OCI-M2 (cell line): ENCODE data around the gene VPS37C.

ENCODE experiments used
- DNase-seq: peaks from one replicate; lab custom pipeline; 2025; ENCODE audit not compliant: unreplicated experiment; lab: John Stamatoyannopoulos, UW

VPS37C gene

DNA sequence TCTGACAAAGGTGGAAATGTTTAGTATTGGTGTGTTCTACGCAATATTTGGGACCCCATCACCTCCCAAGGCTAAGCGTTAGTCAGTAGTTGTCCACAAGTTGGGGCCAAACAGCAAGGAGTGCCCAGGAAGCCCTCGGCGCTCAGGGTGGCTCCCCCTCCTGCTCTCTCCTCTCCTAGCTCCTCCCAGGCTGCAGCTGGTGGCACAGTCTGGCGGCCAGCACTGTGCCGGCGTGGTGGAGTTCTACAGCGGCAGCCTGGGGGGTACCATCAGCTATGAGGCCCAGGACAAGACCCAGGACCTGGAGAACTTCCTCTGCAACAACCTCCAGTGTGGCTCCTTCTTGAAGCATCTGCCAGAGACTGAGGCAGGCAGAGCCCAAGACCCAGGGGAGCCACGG is 42.2 kb downstream of the VPS37C start:
- DNase-seq: no peak

DNA sequence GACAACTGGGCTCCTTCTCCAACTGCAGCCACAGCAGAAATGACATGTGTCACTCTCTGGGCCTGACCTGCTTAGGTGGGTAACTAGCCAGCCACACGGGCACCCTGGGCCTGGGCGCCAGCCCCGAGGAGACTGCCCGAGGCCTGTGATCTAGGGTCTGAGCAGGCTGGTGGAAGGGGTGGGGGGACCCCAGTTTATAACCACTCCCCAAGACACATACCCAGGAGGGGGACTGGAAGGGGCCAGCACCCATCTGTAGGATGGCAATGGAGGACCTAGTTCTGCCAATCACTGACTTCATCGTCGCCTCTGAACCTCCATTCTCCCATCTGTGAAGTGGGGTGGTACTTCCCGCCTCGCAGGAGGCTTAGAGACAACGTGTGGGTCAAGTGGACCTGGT is 42.8 kb downstream of the VPS37C start:
- DNase-seq: no peak

DNA sequence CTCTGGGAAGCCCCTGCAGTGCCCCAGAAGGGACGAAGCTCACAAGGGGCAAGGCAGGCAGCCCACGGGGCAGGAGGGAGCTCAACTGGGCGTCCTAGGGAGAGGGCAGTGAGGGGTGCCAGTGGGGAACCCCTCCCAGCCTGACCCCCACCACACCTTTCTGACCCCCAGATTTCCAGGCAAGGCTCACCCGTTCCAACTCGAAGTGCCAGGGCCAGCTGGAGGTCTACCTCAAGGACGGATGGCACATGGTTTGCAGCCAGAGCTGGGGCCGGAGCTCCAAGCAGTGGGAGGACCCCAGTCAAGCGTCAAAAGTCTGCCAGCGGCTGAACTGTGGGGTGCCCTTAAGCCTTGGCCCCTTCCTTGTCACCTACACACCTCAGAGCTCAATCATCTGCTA is 43.2 kb downstream of the VPS37C start:
- DNase-seq: no peak

DNA sequence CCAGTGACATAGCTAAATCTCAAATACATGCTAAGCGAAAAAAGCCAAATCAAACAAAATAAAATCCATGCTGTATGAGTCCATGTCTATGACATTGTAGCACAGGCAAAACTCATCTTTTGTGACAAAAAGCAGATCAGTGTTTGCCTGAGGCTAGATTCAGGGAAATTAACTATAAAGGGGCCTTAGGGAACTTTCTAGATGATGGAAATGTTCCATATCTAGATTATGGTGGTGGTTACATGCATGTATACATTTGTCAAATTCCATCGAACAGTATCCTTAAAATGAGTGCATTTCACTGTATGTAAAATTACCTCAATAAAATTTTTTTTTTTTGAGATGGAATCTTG is 44.1 kb downstream of the VPS37C start:
- DNase-seq: no peak

DNA sequence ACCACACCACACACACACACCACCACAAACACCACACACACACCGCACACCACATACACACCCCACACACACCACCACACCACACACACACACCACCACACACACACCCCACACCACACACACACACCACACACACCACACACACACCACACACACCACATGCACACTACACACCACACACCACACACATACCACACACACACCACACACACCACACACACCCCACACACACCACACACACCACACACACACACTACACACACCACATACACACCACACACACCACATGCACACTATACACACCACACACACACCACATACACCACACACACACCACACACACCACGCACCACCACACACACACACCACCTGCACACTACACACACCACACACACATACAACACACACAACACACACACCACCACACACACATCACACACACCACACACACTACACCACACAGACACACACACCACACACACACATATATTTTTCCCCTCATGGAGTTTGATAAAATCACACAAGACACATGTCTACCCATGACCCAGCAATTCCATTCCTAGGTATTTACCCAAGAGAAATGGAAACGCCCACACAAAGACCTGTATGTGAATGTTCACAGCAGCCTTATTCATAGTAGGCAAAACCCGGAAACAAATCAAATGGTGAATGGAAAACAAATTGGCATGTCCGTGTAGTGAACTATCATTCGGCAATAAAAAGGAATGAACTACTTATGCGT is 44.6 kb downstream of the VPS37C start:
- DNase-seq: no peak

DNA sequence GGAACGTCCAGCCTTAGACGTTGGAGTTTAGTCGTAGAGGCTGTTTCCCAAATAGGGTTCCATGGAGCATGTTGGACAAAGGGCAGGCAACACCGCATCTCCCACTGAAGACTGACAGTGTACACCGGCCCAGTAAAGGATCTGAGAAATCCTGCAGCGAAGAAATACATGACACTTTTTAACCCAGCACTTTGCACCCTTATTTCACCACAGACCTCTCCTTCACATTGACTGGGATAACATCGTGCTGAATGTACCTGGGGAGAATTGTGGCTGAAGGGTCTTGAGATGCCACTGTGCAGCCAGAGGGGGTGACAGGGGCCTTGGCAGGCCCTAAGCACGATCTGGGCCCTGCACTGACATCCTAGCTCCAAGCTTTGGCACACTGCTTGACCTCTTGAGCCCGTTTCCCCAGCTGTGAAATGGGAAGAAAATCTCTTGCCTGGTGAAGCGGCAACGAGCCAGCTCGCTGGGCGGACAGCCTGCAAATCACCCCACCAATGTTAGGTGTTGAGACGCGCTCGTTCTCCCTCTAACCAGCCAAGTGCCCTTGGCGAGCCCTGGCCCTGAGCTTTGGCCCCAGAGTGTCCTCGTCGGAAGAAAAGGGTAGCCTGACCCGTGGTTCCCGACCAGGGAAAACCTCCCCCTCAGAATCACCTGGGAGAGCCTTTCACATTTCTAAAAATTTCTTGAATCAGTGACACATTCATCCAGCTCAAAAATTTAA is 45.6 kb downstream of the VPS37C start:
- DNase-seq: no peak

DNA sequence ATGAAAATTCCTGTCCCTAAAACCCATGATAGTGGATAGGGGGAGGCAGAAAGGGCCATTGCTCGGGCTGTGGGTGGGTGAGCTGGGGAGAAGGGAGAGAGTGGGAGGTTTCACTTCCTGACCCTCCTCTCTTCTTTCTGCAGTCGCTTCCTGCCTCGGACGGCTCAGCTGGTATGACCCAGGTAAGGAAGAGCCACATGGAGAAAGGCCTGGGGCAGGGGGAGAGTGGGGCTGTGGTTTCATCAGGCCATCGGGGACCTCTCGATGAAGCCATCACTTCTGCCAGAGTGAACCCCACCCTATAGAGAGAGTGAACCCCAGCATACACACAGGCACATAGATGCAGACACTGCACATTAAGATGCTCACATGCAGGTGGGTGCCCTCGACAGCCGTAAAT is 46.3 kb downstream of the VPS37C start:
- no peak for DNase-seq

DNA sequence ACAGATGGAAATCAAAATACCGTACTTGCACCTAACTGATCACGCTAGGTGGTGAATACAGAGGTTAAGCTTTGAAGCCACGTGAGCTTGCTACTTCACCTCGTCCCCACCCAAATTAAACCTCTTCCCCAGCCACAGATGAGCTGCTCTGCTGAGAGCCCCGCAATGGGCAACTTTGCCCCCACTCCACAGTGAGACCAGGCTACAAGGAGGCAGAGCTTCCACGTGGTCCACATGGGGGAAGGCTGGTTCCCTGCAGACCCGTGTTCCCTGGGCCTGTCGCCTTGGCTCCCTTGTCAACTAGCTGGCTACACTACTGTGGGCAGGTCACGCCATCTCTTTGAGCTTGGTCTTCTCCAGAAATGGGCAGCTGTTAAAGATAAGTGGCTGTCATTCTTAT is 48.0 kb downstream of the VPS37C start:
- no peak for DNase-seq

DNA sequence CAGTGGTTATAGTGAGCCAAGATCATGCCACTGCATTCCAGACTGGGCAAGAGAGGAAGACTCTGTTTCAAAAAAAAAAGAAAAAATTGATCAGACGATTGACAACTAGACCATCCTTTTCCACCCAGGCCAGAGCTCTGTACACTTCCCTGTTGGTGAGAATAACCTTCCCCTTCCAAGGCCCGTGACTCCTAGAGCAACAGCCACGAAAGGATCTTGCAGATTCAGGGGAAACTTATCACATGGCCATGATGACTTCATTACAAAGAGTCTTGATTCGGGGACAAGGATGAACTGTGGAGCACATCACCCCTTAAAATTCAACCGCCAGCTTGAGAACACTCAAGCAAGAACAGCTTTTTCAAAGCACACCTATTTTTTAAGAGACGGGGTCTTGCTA is 48.7 kb downstream of the VPS37C start:
- DNase-seq: no peak

DNA sequence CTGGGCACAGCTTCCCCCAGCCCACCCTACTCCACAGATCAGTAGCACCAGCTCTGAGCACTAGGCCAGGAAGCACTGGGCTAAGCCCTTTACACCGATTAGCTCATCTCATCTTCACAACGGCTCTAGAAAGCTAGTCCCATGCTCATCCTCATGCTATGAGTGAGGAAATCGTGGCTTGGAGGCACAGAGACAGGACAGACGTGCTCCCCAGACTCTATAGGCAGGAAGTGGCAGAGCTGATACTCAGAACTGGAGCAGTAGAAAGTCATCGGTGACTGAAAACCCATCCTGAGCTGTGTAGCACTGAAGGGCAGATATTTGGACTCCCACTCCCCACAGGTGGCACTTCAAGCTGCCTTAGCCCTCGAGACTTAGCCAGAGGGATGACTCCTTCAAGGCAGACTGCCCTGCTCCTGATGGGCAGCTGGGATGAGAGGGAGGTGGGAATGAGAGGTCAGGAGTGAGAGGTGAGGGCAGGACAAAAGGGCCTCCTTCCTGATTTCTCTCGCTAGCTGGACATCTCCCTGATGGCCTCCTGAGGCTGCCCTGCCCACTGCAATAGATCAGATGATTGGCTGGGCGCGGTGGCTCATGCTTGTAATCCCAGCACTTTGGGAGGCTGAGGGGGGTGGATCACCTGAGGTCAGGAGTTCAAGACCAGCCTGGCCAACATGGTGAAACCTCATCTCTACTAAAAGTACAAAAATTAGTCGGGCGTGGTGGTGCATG is 49.3 kb downstream of the VPS37C start:
- DNase-seq: no peak

DNA sequence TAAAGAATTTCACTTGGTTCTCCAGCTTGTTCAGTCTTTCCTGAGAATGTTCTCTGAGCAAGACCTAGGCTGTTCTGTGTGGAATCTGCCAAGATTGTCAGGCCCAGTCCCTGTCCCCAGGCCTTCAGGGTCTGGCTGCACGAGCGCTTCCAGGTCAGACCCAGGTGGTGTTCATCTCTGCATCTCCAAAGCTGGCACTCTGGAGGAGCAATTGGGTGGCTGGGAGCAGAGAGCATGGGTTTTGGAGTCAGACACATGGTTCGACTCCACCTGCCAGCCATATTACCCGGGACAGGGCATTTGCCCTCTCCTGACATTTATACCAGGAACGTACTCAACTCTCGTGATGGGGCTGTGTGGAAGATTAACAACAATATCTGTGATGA is 50.2 kb downstream of the VPS37C start:
- DNase-seq: no peak

DNA sequence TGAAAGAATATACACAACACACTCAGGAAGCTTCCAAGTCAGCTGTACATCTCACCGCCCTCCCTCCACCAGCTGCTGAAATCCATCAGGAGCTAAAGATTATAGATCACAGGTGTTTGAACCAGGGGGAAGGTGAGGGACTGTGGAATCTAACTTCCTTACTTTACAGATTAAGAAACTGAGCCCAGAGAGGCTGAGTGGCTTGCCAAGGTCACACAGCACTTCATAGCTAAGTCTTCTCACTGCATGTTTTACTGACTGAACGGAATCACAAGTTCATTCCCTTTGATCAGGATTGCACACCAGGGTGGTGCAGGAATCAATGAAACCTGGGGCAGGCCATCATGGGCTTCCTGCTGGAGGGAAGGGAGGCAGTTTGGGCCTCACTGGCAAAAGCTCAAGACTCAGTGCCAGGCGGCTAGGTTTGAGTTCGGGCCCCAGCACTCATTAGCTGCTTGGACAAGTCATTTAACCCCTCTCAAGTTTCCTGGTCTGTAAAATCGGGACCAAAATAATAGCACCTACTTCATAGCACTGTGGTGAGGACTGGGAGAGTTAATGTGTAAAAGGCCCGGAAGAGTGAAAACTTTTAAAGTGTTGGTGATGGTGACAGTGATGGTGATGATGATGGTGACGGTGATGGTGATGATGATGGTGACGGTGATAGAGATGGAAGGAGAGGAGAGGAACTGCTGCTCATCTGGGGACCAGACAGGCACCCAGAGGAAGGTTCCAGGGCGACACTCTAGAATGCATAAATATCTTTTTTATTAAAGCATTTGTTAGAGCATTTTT is 50.8 kb downstream of the VPS37C start:
- DNase-seq: no peak

DNA sequence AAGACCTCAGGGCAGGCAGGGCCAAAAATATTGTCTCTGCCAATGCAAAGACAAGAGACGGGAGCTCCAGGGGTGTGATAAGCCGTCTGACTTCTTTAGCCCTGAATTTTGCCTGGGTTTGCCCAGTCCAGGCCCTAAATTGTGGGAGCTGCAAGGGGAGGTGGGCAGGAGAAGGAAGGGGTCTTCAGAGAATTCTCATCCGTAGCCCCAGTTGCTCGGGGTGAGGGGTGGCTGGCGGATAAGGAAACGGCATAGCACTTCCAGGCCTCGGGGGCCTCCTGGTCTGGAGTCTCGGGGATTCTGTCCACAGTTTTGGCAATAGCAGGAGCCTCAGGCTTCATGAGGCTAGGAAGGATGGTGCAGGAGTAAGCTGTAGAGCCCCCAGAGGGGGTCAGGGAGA is 51.6 kb downstream of the VPS37C start:
- DNase-seq: no peak

DNA sequence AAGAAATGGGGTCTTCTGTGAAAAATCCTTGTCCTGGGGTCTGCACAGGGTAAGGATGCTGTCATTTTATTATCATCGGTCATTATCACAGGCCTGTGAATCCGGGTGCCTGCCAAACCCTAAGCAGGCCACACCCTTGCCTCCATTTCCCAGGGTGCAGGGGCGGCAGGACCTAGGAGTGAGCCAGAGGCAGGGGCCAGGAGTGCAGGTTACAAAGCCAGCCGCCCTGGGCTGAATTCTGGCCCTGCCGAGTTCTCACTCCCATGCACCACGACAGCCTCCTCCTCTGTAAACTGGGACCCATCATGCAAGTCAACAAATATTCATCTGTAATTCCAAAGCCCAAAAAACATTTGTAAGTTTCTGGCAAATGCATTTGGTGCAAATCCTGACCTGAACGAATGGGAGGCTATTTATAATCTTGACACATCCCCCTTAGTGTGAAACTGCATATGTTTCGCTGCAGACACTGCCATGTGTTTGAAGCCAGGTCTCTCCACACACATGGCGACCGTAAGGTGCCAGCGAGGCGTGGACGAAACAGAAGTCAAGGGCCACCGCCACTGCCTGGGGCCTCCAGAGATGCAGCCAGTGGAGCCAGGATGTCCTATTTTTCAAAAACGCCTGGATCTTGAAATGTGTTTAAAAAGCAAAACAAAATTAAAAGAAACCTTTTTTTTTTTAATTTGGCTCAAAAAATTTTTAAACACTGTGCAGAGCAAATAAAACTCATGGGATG is 52.2 kb downstream of the VPS37C start:
- DNase-seq: no peak

DNA sequence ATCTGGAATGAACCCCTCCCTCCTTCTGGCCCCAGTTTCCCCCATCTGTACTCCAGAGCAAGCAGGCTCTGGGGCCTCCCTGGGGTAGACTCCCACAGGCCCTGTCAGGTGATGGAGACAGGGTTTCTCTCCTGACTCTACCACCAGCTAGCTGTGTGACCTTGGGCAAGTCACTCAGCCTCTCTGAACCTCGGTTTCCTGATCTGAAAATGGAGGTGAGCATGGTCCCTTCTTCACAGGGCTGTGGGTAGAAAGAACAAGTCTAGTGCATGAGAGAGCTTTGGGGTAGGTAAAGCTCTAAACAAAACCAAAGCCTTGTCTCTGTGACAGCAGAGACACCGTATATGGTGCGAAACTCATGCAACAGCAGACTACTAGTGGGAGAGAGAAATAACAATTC is 53.3 kb downstream of the VPS37C start:
- DNase-seq: no peak

DNA sequence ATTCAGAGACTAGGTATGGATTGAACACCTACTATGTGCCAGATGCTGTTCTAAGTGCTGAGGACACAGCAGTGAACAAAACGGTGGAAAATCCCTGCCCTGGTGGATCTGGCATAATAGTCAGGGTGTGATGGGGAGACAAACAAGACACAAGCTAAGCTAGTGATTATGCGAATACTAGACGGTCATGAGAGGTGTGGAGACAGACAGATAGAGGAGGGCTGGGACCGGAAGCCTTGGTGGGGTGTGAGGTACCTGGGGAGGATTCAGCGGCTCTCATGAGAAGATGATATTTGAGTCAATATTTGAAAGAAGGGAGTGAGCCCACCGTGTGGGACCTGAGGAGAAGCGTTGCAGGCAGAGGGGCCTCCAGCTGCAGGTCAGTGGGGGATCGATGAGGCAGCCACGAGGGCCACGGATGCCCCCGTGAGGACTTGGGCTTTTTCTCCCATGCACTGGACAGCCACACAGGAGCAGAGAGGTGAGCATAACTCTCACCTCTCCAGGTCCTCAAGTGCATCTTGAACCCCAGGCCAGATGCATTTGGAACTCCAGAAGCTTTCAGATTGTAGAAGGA is 54.2 kb downstream of the VPS37C start:
- no peak for DNase-seq

DNA sequence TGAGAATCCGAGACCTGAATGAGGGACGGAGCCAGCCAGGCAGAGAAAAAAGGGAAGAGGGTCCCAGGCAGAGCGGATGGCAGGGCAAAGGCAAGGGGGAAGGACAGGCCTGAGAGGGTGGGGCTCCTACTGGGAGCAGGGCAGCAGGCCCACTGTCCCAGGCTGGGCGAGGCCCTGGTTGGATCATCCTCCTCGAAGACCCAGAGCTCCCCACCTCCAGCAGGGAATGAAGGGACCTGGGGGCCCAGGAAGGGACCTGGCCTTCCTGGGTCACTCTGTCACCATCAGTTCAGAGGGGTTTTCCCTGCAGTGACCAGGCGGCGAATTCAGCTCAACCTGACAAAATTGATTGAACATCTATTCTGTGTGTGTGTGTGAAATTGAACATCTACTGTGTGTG is 54.9 kb downstream of the VPS37C start:
- DNase-seq: no peak

DNA sequence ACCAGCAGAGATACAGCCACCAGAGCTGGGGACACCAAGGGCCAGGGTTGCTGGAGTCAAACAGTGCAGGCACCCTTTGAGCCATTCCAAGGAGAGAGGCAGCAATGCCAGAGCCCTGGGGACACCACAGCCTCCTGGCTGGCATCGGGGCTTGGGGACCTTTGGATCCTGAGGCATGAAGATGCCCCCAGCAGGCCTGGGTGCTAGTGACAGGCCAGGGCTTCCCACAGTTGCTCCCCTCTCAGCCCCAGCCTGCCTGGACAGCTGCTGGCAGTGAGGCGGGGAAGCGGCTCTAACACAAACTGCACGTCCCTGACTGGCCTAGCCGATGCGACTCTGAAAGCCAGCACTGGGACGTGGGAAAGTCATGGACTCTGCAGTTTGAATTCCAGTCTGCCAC is 56.3 kb downstream of the VPS37C start:
- no peak for DNase-seq

DNA sequence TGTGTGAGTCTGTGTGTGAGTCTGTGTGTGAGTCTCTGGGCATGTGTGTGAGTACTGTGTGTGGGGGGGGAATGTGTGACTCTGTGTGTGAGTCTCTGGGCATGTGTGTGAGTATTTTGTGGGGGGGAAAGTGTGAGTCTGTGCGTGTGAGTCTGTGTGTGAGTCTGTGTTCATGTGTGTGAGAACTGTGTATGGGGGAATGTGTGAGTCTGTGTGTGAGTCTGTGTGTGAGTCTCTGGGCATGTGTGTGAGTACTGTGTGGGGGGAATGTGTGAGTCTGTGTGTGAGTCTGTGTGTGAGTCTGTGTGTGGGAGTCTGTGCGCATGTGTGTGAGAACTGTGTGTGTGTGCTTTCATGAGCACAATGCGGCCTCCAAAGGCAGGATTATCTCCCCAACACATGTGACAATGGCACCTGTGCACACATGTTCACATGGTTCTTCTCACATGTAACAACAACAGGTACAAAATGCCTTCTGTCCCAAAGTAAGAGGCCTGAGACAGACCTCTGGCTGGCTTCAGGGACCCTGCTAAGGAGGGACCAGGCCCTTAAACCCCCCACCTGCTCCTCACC is 57.3 kb downstream of the VPS37C start:
- DNase-seq: no peak
